Kasumi-1 (cell line): ENCODE measurements around the gene NDUFAF8.

ENCODE experiments used
- DNase-seq, 2 experiments: peaks; one replicate each; lab custom pipeline; 2025; lab: John Stamatoyannopoulos, UW

The NDUFAF8 gene

GRCh38 chr17:81200695-81201580, 38.2 kb upstream of the NDUFAF8 start:
- DNase-seq: peak; percentile 92 to 96

- DNase-seq: no peak
Observed at GRCh38 chr17:81202318-81202717, 36.8 kb upstream of the NDUFAF8 start.

- DNase-seq: no peak
Observed at GRCh38 chr17:81203136-81203535, 36.0 kb upstream of the NDUFAF8 start.

GRCh38 chr17:81204578-81204977, 34.5 kb upstream of the NDUFAF8 start:
- DNase-seq: no peak

GRCh38 chr17:81206166-81206565, 33.0 kb upstream of the NDUFAF8 start:
- no peak for DNase-seq

- DNase-seq: no peak
Observed at GRCh38 chr17:81206657-81207056, 32.5 kb upstream of the NDUFAF8 start.

GRCh38 chr17:81207610-81208581, 31.2 kb upstream of the NDUFAF8 start:
- DNase-seq: no peak

- DNase-seq: no peak
Observed at GRCh38 chr17:81208651-81209050, 30.5 kb upstream of the NDUFAF8 start.

- no peak for DNase-seq
Observed at GRCh38 chr17:81209141-81209540, 30.0 kb upstream of the NDUFAF8 start.

GRCh38 chr17:81210466-81210865, 28.7 kb upstream of the NDUFAF8 start:
- DNase-seq: no peak

- DNase-seq: peak in 1 of 2 experiments; percentile 10
Observed at GRCh38 chr17:81210868-81211267, 28.2 kb upstream of the NDUFAF8 start.

GRCh38 chr17:81212365-81212764, 26.8 kb upstream of the NDUFAF8 start:
- DNase-seq: no peak

- no peak for DNase-seq
Observed at GRCh38 chr17:81213978-81214377, 25.1 kb upstream of the NDUFAF8 start.

GRCh38 chr17:81217491-81217890, 21.6 kb upstream of the NDUFAF8 start:
- DNase-seq: no peak

- DNase-seq: no peak
Observed at GRCh38 chr17:81218459-81218858, 20.7 kb upstream of the NDUFAF8 start.

GRCh38 chr17:81218991-81219390, 20.1 kb upstream of the NDUFAF8 start:
- DNase-seq: no peak

GRCh38 chr17:81219476-81220180, 19.5 kb upstream of the NDUFAF8 start:
- DNase-seq: no peak

GRCh38 chr17:81221371-81221841, 17.7 kb upstream of the NDUFAF8 start:
- no peak for DNase-seq

GRCh38 chr17:81221842-81222619, 17.1 kb upstream of the NDUFAF8 start:
- no peak for DNase-seq

GRCh38 chr17:81222620-81222905, 16.6 kb upstream of the NDUFAF8 start:
- DNase-seq: no peak
